VCaP (cell line): ENCODE measurements around the gene C11orf16.
"Not testable (repeated sequence)": the region's sequence is repeated elsewhere in the genome, so short reads cannot be mapped to it uniquely, and the experiment has no call there.

Source experiments
- H3K27ac ChIP-seq: fragments of 450-650 bp; 2 replicates; pipeline ENCODE4 v1.5.1; 2017
- TF ChIP-seq, protein P1 (sequence below): fragments of 450-650 bp; conservative IDR thresholded peaks from 2 replicates; pipeline ENCODE4 v1.5.1; 2017; ENCODE audit warnings: mild to moderate bottlenecking, moderate library complexity

Gene C11orf16, protein sequence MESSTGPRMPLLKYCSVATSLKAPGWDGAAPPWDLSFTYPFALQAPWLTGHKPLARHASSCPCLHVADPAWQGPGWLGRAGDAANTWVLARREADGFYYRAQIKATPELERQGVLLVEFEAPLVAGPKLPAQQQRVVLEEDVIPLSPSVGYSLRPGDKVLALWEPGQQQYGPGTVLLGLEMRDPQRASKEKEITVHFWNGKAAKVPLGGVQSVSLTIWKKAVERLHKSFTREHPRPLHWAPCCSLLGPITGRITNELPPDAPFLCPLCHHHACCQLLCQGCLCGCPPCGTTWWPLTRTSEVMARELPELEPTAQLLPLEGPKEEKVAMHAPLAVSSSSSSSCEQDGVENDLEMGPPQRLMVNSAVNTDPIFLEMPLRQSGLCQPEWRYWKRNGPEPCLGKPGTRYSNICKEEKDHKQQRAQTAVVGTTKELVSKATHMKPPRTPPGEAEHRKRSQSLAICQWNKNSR

DNA sequence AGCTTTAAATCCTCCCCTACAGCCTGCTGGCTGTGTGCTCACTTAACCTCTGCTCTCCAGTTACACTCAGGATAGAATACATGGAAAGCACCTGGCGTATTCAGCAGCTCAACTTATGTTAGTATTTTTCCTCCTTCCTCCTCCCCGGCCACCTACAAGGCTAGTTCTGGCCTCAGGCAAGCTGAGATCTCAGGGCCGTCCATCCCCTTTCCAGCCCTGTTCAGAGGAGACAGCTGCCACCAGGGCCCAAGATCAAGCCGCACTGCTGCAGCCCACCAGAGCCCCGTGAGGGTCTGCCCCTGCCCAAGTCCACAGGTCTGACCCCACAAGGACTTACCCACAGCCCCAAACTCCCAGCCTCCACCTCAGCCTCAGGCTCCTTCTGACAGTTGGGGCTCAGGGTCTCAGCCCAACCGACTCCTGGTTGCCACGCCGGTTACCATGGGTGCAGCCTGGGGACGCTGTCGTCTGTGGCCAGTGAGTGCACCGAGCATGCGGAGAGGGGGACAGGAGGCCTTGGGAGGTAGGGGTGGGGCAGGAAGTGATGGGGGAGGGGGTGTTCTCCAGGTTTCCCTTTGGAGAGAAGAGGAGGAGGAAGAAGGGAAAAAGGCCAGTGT is at the start of gene C11orf16:
TSS of gene C11orf16 (minus strand) at position 384 of the 617 bp plus-strand sequence. CDS start 639 bp downstream, outside the sequence.
- TF ChIP-seq, protein P1, sequence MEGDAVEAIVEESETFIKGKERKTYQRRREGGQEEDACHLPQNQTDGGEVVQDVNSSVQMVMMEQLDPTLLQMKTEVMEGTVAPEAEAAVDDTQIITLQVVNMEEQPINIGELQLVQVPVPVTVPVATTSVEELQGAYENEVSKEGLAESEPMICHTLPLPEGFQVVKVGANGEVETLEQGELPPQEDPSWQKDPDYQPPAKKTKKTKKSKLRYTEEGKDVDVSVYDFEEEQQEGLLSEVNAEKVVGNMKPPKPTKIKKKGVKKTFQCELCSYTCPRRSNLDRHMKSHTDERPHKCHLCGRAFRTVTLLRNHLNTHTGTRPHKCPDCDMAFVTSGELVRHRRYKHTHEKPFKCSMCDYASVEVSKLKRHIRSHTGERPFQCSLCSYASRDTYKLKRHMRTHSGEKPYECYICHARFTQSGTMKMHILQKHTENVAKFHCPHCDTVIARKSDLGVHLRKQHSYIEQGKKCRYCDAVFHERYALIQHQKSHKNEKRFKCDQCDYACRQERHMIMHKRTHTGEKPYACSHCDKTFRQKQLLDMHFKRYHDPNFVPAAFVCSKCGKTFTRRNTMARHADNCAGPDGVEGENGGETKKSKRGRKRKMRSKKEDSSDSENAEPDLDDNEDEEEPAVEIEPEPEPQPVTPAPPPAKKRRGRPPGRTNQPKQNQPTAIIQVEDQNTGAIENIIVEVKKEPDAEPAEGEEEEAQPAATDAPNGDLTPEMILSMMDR: no peak
- no peak within 1 kb of the TSS for H3K27ac ChIP-seq

DNA sequence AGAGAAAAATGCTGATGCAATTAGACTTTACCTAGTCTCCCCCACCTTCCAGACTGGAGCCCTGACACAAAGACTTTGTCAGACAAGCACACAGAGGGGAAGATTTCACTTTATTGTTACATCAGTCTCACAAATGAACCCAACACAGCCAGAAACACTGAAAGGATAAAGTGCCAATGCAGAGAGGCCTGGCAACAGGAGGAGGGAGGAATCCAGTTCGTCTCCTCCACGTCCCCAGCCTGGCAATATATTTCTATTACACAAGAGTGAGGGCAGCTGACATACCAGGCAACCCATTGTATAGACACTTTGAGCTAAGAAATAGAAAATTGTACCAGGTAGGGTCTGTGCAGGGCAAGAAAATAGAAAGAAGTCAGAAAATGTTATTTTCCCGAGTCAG is 47.7 kb upstream of the C11orf16 start:
- no peak overlapping the region for H3K27ac ChIP-seq
- TF ChIP-seq, protein P1: no peak

DNA sequence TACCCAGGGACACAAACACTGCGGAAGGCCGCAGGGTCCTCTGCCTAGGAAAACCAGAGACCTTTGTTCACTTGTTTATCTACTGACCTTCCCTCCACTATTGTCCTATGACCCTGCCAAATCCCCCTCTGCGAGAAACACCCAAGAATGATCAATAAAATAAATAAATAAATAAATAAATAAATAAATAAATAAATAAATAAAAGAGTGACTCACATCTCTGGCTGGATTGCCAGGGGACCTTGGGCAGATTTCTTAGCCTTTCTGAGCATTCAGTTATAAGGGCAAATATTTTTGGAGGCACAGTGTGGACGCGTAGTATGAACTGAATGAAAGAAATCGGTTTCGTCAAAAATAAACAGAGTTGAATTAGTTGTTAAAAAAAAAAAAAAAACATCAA is 46.6 kb upstream of the C11orf16 start:
- H3K27ac ChIP-seq: not testable (repeated sequence)

DNA sequence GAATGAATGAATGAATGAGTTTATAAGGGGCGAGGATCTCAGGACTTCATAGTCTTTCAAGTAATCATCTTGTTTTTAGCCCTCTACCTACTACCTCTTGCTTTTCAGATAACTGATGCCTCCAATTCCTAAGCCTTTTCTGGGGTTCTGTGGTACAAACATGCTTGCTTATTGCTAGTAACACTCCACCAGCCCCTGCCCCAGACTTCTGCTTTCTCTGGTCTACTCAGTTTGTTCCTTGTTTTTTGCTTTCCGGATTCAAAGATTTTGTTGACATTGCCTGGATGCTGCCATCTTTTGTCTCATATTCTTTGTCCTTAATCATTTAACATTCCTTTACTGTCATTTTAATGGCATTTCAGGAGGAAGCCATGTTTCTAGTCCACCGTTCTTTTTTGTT is 40.4 kb upstream of the C11orf16 start:
- no peak overlapping the region for H3K27ac ChIP-seq
- TF ChIP-seq, protein P1: no peak

DNA sequence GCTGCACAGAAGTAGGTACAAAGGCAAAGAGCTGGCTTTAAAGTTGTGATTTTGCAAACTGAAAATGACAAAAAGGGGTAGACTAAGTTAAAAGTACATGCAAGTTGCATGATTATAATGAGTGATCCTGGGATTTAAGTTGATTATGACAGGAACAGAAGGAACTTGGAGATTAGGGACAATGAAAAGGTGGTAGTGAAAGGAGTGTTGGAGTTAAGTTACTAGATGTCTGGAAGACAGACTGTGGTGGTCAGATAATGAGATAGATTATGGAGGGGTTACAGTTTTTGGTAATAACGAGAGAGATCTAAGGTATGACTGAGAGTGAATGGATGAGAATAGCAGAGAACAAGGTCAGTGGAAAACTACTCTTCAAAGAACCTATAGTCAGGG is 39.2 kb upstream of the C11orf16 start:
- TF ChIP-seq, protein P1: no peak

DNA sequence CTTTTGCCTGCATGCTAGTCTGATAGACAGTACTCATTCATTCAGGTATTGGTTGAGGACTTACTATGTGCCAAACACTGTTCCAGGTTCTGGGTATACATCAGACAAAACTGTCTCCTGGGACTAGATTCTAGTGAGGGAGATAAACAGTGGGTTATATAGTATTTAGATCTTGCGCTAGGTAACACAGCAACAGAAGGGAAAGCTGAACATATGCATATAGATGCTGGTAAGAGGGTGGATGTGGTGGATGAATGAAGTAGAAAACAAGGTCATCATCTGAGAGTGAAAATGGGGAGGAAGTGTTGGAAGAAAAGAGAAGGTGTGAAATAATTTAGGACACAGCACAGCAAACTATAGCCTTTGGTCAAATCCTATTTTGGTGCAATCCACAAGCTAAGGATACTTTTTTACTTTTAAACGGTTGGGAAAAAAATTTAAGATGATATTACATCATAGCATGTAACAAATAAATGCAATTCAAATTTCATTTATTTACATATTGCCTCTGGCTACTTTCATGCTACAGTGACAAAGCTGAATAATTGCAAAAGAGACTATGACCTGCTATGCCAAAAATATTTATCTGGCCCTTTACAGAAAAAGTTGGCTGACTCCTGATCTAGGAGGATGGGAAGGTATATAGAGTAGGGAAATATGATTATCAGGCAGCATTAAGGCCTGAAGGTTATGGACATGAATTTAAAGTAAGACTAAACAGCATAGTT is 38.6 kb upstream of the C11orf16 start:
- TF ChIP-seq, protein P1: no peak
- no peak overlapping the region for H3K27ac ChIP-seq

More for the DNA sequence above, 39.2 kb upstream of the C11orf16 start:
- no peak overlapping the region for H3K27ac ChIP-seq

DNA sequence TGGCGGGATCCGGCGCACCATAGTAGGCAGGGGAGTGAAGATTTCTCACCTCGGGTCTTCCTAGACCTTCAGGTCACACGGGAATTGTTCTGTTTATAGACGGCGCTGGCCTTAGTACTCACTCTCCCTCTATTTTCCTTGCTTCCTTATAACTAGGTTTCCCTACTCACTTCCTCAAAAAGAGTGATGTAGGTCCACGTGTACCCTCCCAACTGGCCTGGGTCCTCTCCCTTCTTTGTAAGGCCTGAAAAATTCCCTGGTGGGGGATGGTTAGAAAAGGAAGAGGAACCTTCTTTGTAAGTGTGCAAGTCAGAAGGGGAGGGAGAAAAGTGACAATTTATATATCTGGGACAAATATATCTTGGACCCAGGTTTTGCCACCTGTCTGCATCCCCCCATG is 34.4 kb upstream of the C11orf16 start:
- TF ChIP-seq, protein P1: no peak
- no peak overlapping the region for H3K27ac ChIP-seq
